GM18505 (cell line): ENCODE data around the gene GPR34.
"Not testable (repeated sequence)": the region's sequence is repeated elsewhere in the genome, so short reads cannot be mapped to it uniquely, and the experiment has no call there.

Experiments used
- ATAC-seq: cut with Tn5 transposase; IDR thresholded peaks from one replicate; pipeline ENCODE4 v1.9.1; 2021; ENCODE audit not compliant: unreplicated experiment
- POLR2A ChIP-seq: IDR thresholded peaks from 4 replicates; pipeline ENCODE4 v1.6.1; 2011; ENCODE audit warnings: borderline replicate concordance; ENCODE audit not compliant: insufficient read depth, insufficient read length; ENCODE audit errors: extremely low read depth

GPR34 gene

DNA sequence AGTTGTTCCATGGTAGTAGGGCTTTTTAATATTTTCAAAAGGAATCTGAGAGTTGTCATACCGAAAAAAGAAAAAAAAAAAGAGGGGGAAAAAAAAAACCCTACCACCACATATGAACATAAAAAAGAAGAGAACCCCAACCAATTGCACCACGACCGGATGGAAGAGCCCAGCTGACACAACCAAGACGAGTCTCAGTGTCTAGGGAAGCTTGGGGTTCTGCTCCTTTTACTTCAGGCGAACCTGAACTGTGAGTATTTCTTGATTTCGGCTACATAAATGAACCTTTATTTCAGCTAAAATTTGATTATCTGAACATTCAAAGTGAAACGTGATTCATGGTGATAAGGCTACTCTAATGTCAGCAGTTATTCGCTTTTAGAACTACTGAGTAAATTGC, at the start of gene GPR34:
GPR34 (plus strand) TSS at position 139 of the 400 bp plus-strand sequence. CDS start 6,661 bp downstream, outside the sequence.
- ATAC-seq, result no peak
- no peak for TF ChIP-seq POLR2A

- not testable (repeated sequence) for ATAC-seq
These were observed 42.6 kb upstream of the GPR34 start for GRCh38 chrX:41646201-41646600.

GRCh38 chrX:41653125-41653524, 35.6 kb upstream of the GPR34 start:
- ATAC-seq, result no peak
- no peak for TF ChIP-seq POLR2A

GRCh38 chrX:41655101-41655500, 33.7 kb upstream of the GPR34 start:
- no peak for TF ChIP-seq POLR2A
- no peak for ATAC-seq

- TF ChIP-seq POLR2A, result no peak
- no peak for ATAC-seq
These were observed 33.1 kb upstream of the GPR34 start for GRCh38 chrX:41655631-41656030.

DNA sequence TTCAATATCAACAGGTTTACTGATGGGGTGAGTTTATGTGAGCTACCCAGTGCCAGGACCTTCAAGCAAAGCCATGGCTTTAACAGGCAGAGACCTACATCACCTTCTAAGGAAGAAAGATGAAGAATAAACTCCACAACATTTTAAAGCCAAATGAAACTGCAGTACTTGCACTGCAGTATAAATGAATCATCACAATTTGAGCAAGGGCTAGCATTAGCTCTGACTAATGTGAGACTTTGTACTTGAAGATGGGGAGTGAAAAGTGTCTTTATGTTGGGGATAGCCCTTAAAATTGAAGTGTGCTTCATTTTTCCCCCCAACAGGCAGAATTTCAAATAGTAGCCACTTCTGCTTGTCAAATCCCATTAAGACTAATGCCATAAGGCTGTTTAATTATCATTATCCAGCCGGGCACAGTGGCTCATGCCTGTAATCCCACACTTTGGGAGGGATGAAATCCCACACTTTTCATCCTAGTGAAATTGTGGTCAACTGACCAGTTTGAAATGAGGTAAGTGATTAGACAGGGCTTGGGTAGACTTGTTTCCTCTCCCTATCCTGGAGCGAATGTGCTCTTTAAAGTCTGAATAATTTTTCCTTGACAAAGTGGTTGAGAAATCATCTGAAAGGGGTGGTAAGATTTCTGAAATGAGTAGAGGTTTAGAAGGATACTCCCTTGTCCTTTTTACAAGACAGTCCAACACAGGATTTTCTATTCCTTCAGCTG, 27.2 kb upstream of the GPR34 start:
- no peak for TF ChIP-seq POLR2A
- no peak for ATAC-seq

DNA sequence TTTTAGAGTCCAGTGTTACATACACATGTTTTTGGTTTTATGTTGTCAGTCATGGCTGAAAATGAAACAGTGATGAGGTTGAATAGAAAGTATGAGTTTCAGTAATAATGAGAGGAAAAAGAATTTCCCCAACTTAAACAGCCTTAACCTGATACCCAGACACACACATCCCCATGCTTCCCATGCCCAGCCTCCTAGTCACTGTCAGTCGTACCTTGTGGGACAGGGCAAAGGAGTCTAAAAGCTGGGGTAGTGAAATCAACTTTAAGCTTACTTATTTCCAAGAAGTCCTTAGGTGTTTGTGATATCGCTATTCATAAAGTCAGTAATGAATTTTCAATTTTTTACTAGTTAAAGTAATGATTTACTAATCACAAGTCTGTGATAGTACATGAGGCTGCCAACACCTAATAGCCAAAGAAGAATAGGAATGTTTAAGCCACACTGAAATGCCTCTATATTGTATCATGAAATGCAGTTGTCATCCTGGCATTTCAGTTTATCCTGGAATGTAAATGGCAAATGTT, 24.3 kb upstream of the GPR34 start:
- ATAC-seq, result no peak

DNA sequence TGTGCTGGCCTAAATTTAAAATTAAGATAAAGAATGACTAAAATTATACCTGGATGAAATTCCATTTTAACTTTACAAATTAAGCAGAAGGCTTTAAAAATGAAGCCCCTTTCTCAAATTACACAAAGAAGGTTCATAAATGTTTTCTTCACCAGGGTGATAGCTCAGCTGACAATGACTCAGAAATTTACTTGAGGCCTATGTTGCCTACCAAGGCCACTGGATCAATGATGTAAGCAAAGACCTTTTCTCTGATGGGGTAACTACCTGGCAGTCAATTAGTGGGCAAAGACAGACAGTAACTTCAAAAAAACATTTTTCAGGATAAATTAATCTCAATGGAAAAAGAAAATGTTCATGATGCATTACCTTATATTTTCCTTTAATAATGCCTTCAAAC, 23.9 kb upstream of the GPR34 start:
- no peak for TF ChIP-seq POLR2A
- ATAC-seq, result no peak

More for the DNA sequence above, 24.3 kb upstream of the GPR34 start:
- no peak for TF ChIP-seq POLR2A

- no peak for ATAC-seq
- TF ChIP-seq POLR2A, result no peak
These were observed 23.1 kb upstream of the GPR34 start for GRCh38 chrX:41665686-41666085.

DNA sequence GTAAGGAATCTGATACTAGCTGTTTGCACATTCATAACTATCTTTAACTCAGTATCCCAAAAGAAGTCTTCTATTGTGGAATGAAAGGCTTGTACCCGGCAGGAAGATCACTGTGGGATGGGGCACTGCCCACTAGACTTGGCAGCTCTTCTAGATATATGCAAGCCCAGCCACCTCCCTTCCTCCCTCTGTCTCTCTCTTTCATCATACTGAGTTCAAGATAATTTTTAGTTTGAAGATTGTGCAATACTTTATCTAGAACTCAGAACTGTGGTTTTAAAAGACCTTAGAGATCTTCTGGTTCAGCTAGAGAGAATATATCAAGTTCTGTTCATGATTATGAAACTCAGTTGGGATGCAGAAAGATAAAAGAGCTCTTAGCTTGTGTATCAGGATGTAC, 22.5 kb upstream of the GPR34 start:
- no peak for ATAC-seq

GRCh38 chrX:41667631-41668030, 21.1 kb upstream of the GPR34 start:
- no peak for TF ChIP-seq POLR2A
- no peak for ATAC-seq

More for the DNA sequence above, 22.5 kb upstream of the GPR34 start:
- no peak for TF ChIP-seq POLR2A

DNA sequence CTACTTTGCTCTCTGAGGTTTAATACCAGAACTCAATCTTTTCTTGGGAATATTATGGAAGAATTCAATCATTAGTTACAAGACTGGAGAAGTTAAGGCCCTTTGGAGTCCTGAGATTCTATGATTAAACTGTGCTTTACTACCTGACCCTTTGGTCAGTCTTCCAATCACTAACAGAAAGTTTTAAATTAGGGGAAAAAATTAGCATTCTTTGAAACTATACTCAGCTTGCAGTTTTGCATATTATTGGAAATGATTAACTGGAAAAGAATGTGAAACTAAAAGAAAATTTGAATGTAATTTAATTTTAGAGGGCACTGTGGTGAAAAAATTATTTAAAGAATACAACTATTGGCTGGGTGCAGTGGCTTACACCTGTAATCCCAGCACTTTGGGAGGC, 18.7 kb upstream of the GPR34 start:
- no peak for TF ChIP-seq POLR2A
- ATAC-seq, result no peak

DNA sequence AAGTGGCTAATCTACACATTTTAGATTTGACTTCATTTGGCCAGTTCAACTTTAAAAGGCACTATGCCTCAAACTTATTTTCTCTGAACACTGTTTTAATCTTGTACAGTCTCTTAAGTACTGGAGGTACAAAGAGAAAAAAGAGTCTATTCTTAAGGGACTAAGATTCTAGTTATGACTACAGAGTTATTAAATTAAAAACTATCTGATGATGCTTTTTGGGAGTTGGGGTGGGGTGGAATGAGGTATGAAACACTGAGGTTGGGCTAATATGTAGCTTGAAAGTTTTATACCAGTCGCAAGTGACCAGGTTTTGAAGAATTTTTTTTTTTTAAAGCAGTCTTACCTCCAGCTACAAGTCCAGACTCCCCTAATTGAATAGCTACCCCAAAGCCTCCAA, 17.7 kb upstream of the GPR34 start:
- ATAC-seq, result no peak
- TF ChIP-seq POLR2A, result no peak

DNA sequence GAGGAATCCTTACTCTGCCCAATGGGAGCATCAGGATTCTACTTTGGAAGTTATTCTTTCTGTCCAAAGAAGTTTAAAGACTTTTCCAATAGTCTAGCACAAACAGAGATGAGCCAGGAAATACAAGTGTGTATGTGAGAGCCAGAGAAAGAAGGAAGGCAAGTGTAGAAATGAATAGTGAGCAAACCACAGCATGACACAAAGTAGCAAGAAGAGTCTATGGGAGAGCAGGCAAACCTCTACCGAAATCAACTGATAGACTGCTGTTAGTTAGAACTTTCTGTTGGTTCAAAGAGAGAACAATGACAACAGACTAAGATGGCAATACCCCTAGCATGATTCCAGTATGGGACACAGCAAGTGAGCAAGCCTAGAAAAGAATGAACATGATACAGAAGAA, 16.1 kb upstream of the GPR34 start:
- ATAC-seq, result no peak
- no peak for TF ChIP-seq POLR2A

GRCh38 chrX:41676361-41676760, 12.4 kb upstream of the GPR34 start:
- ATAC-seq, result not testable (repeated sequence)
